Brain microvascular endothelial cell (primary cell): ENCODE data around the gene ANKMY1.

Experiments
- DNase-seq: peaks from one replicate; pipeline ENCODE4 v3.0.0-alpha.2; 2020
- H3K27ac ChIP-seq: fragments of 250-450 bp; sonication (Bioruptor Pico); 2 replicates; pipeline ENCODE4 v1.5.1; 2020; ENCODE audit warnings: mild to moderate bottlenecking, moderate library complexity
- H3K27me3 ChIP-seq: fragments of 250-450 bp; sonication (Bioruptor Pico); replicated peaks from 2 replicates; pipeline ENCODE4 v1.5.1; 2020; ENCODE audit warnings: mild to moderate bottlenecking
- H3K36me3 ChIP-seq: fragments of 250-450 bp; sonication (Bioruptor Pico); replicated peaks from 2 replicates; pipeline ENCODE4 v1.5.1; 2020; ENCODE audit warnings: mild to moderate bottlenecking
- H3K4me3 ChIP-seq: 2 replicates; pipeline ENCODE4 v1.5.1; 2011; ENCODE audit warnings: low read depth, mild to moderate bottlenecking, control low read depth, low read length, moderate library complexity
- in situ Hi-C: cut with HindIII; loops from 2 replicates; pipeline ENCODE4 v1.10.0; 2017; ENCODE audit warnings: low sequenced_read_pairs, low pct_ligation_motif_present
- TF ChIP-seq, protein P1 (sequence below): IDR thresholded peaks from 2 replicates; pipeline ENCODE4 v1.5.1; 2011; ENCODE audit warnings: low read depth, mild to moderate bottlenecking, moderate library complexity, low read length, control low read depth, inconsistent platforms; ENCODE audit errors: missing control alignments

Gene ANKMY1

GRCh38 chr2:240585101-240585500, 27.3 kb upstream of the ANKMY1 start:
- Histone ChIP-seq H3K27ac (peak overlapping the region; percentile 49), H3K36me3 (no peaks in the 10 kb centered on the region), H3K27me3 (no peaks in the 10 kb centered on the region), H3K4me3 (peak overlapping the region; percentile 96)
- no peak for DNase-seq
- TF ChIP-seq, protein P1, sequence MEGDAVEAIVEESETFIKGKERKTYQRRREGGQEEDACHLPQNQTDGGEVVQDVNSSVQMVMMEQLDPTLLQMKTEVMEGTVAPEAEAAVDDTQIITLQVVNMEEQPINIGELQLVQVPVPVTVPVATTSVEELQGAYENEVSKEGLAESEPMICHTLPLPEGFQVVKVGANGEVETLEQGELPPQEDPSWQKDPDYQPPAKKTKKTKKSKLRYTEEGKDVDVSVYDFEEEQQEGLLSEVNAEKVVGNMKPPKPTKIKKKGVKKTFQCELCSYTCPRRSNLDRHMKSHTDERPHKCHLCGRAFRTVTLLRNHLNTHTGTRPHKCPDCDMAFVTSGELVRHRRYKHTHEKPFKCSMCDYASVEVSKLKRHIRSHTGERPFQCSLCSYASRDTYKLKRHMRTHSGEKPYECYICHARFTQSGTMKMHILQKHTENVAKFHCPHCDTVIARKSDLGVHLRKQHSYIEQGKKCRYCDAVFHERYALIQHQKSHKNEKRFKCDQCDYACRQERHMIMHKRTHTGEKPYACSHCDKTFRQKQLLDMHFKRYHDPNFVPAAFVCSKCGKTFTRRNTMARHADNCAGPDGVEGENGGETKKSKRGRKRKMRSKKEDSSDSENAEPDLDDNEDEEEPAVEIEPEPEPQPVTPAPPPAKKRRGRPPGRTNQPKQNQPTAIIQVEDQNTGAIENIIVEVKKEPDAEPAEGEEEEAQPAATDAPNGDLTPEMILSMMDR = no peak
- in situ Hi-C loops = no loop called here

DNA sequence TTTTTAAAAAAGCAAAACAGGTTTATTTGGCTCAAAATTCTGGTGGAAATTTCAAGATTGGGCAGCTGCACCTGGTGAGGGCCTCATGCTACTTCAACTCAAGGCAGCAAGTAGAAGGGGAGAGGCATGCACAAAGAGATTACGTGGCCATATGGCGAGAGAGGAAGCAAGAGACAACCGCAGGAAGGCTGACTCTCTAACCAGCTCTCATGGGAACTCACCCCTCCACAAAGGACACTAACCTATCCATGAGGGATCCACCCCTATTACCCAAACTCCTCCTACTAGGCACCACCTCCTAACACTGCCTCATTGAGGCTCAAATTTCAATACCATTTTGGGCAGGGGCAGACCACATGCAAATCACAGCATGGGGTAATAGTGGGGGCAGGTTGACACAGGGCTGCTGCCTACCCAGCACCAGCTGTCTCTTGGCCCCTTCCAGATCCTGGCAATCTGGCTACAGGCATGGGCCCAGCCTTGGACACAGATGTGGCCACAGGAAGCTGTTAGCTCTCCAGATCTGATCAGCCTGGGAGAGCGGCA, 26.8 kb upstream of the ANKMY1 start:
- H3K27me3 ChIP-seq = no peaks in the 10 kb centered on the region
- TF ChIP-seq, protein P1 = no peak
- in situ Hi-C loops = no loop called here
- no peaks in the 10 kb centered on the region for H3K36me3 ChIP-seq
- no peak overlapping the region for H3K4me3 ChIP-seq
- DNase-seq = peak; percentile 82
- H3K27ac ChIP-seq = peak overlapping the region; percentile 49

DNA sequence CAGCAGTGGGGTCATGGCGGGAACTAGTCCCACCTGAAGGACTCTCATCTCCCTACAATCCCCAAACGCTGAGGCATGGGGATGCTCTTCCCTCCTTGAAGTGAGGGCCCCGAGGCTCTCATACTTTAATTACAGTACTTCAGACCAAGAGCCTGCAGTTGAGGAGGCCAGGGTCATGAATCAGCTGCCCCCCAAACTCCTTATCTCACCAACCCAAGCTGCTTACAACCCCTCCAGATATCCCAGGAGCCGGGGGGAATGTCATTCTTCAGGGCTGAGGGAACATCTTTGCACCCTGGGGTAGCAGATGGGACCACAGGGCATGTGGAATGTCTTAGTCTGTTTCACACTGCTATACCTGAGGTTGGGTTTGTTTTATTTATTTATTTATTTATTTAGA, 26.0 kb upstream of the ANKMY1 start:
- Histone ChIP-seq H3K36me3 (no peaks in the 10 kb centered on the region), H3K27me3 (no peaks in the 10 kb centered on the region), H3K4me3 (no peak overlapping the region), H3K27ac (peak overlapping the region; percentile 49)
- in situ Hi-C loops = no loop called here
- no peak for DNase-seq
- TF ChIP-seq, protein P1 = no peak

DNA sequence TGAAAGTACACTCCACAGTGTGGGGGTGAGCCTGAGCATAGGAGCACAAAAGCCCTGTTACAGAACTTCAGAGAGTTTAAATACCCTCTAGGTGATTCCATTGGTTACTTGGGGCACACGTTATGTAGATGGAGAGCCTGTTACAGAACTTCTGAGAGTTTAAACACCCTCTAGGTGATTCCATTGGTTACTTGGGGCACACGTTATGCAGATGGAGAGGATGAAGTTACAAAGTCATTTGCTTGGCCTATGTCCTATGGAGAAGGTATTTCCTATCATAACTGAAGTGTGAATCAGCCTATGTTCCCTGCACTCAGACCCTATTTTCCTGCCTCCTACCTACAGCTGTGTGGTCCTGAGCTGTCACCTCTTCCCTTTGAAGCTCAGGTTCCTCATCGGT, 25.0 kb upstream of the ANKMY1 start:
- no peak for DNase-seq
- H3K27me3 ChIP-seq = no peaks in the 10 kb centered on the region
- no peak overlapping the region for H3K4me3 ChIP-seq
- TF ChIP-seq, protein P1 = no peak
- H3K36me3 ChIP-seq = peaks cover 4% of the 10 kb centered on the region
- no peak overlapping the region for H3K27ac ChIP-seq
- in situ Hi-C loops = no loop called here

DNA sequence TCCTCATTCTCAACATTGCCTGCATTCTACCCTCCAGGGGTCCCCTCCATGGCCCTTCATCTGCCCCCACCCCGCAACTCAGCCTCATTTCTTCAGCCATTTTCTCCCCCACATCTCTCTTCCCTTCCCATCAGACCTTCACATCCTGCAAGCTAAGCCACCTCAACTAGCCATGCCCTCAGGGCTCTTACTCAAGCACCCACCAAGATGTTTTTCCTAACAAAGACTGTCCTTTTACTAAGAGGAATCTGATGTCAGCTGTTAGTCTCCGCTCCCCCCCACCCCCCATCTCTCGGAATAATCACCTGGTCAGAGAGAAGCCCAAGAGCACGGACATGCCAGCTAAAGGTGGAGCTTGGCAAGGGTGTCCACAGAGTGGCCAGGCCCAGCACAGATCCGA, 24.0 kb upstream of the ANKMY1 start:
- TF ChIP-seq, protein P1 = no peak
- in situ Hi-C loops = no loop called here
- peaks cover 9% of the 10 kb centered on the region for H3K36me3 ChIP-seq
- H3K4me3 ChIP-seq = no peak overlapping the region
- no peak for DNase-seq
- no peaks in the 10 kb centered on the region for H3K27me3 ChIP-seq
- no peak overlapping the region for H3K27ac ChIP-seq
